SKM-1 (cell line): ENCODE measurements around the gene GRAMD1A.
"Not testable (repeated sequence)": the region's sequence is repeated elsewhere in the genome, so short reads cannot be mapped to it uniquely, and the experiment has no call there.

Source experiments
- DNase-seq: peaks from one replicate; lab custom pipeline; 2025; ENCODE audit not compliant: unreplicated experiment; lab: John Stamatoyannopoulos, UW

Gene GRAMD1A

GRCh38 chr19:35034588-35035382, 34.7 kb downstream of the GRAMD1A start:
- DNase-seq = no peak

GRCh38 chr19:35037716-35038622, 37.8 kb downstream of the GRAMD1A start:
- DNase-seq = no peak

GRCh38 chr19:35038623-35039512, 38.7 kb downstream of the GRAMD1A start:
- no peak for DNase-seq

DNA sequence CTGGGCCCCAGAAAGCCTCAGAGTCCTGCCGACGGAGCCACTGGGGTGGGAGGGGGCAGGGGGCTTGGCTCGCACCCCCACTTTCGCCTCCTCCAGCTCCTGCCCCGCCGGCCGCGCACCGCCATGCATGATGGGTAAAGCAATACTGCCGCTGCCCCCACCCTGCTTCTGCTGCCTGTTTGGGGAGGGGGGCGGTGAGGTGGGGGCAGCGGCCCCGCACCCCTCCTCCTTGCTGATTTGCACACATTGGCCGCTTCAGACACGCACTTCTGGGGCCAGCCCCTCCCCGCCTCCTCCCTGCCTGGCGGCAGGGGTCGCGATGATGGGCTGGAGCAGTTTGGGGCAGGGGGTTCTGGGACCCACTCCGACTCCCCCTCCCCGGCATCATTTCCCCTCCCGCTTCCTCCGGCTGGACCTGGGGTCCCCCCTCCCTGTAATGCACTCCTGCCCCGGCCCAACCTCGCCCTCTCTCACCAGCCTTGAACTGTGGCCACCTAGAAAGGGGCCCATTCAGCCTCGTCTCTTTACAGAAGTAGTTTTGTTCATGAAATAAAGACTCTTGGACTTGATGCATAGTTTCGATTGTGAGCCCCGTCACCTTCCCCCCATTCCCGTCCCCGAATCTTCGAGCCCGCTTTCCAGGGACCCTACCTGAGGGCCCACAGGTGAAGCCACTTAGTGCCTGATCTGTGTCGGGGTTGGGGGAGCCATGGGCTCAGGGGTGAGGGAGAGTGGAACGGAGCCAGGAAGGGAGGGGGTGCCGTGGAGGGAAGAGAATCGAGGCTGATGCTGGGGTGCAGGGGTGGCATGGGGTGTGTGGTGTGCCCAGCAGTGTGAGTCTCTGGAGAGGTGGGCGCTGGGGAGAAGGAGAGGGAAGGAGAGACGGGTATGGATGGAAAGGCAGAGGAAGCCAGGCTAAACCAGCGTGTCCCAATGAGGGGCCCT, 40.0 kb downstream of the GRAMD1A start:
- no peak for DNase-seq

DNA sequence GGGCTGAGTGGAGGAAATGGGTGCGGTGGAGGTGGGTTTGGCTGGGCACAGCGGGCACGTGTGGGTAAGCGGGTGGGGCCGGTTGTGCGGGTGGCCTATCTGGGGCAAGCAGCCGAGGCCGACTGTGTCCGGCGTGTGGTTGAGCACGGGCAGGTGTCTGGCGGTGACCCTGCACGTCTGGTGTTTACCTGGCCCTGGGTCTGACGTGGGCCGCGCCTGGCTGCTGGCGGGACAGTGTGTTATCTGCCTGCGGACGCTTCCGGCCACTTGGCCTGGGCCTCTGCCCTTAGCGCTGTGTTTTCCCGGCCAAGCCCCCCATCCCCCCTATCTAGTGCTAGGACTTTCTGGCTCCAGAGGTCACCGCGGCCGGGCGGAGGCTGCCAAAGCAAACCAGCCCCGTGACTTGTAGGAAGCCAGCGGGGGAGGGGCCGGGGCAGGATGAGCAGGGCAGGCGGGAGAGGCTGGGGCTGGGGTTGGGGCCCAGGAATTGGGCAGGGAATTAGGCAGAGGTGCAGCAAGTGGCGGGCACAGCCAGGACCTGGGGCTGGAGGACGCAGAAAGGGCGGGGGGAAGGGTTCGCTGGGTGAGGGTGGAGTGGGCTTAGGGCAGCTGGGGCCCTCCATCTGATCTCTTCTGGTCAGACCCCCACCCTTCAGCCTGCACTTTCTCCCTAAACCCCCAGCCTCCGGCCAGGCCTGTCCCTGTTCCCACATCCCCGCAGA, 40.9 kb downstream of the GRAMD1A start:
- no peak for DNase-seq

DNA sequence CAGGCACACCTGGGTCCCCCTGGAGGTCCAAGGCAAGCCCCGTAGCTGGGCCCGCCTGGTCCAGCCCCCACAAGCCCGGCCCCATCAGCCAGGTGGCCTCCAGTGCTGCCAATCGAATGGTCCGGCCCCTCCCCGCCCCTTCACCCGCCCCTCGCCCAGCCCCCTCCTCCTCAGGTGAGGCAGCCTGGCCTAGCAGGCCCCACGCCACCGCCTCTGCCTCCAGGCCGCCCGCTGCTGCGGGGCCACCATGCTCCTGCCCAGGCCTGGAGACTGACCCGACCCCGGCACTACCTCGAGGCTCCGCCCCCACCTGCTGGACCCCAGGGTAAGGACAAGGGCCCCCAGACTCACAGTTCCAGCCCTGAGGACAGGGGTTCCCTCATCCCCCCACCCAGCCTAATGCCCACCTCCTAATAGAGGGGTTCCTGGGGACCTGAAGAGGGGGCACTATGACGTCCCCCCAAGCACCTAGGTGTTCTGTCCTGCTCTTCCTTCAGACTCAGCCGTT, 41.5 kb downstream of the GRAMD1A start, which contains the start of gene HPN:
HPN (plus strand) TSS at position 174 of the 508 bp plus-strand sequence. CDS start 786 bp downstream, outside the sequence.
- DNase-seq = no peak

DNA sequence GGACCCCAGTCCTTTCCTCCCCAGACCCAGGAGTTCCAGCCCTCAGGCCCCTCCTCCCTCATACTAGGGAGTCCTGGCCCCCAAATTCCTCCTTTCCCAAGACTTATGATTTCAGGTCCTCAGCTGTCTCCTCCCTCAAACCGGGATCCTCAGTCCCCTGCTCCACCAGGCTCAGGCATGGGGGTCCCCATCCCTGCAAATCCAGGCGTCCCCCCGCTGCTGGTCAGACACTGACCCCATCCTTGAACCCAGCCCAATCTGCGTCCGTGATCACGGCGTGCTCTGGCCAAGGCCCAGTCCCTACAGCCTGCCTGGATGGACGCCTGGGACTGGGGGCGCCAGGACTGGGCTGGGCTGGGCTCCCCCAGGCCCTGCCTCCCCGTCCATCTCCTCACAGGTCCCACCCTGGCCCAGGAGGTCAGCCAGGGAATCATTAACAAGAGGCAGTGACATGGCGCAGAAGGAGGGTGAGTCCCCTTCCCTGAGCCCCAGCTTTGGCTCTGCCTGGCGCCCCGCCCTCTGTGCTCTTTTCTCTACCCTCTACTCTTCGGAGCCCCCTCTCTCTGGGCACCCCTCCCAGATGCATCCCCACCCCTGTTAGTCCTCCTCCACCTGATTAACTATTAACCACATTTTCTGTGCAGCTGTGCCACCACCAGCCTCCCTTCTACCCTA, 42.1 kb downstream of the GRAMD1A start:
- DNase-seq = no peak

DNA sequence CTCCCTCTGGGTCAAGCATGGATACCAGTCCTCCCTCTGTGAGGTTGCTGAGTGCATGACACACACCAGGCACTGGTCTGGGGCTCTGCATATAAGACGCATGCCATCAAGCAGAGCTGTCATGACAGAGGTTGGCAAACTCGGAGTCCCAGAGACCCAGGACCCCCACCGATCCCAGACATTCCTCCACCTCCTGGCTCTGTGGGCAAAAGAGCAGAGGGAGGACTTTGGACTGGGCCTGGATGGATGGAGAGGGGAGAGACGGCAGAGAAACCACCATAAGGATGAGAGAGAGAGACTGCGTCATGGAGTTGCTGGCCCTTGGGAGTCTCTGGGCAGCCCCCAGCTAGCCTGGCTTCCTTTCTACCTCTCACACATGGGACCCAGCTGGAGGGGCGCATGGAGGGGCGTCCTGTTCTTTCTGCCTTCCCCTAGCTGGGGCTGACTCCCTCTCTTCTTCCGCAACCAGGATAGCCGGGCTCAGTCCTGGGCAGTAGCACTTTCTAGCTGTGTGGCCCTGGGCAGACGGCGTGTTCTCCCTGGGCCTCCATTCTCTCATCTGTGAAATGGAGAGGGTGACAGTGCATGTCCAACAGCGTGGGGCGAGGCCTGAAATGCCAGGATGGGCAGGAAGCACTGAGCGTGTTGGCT, 43.0 kb downstream of the GRAMD1A start:
- no peak for DNase-seq

DNA sequence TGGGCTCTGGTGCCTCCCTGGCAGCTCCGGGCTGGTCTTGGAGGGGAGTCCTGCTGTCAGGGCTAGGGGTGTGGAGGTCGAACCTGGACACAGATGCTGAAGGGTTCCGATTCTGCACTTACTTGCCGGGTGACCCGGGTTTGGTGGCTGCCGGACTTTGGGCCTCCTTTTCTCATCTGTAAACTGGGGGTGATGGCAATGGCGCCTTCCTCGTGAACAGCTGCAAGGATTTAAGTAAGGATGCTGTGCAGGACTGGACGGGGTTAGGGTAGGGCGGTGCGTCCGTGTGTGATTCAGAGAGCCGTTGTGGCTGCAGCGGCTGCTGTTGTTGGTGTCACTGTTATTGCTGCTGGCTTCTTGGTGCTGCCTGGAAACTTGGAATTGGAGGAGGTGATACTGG, 43.8 kb downstream of the GRAMD1A start:
- no peak for DNase-seq

- DNase-seq = no peak
These were observed 44.4 kb downstream of the GRAMD1A start for GRCh38 chr19:35044317-35045117.

GRCh38 chr19:35045667-35046300, 45.7 kb downstream of the GRAMD1A start:
- DNase-seq = peak; percentile 33

DNA sequence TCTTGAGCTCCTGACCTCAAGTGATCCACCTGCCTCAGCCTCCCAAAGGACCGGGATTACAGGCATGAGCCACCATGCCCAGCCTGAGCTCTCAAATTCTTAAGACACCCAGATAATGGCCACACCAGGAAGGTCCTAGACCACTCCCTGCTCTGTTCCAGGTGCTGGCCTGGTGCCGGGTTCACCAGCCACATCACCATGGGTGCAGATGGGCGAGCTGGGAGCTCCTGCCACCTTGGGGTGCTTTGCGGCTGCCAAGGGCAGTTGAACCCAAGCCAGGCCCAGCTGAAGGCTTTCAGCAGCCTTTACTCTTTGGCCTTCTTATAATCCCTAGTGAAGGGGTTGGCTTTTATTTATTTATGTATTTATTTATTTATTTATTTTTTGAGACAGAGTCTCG, 46.3 kb downstream of the GRAMD1A start:
- DNase-seq = no peak

GRCh38 chr19:35048911-35049411, 48.8 kb downstream of the GRAMD1A start:
- no peak for DNase-seq

DNA sequence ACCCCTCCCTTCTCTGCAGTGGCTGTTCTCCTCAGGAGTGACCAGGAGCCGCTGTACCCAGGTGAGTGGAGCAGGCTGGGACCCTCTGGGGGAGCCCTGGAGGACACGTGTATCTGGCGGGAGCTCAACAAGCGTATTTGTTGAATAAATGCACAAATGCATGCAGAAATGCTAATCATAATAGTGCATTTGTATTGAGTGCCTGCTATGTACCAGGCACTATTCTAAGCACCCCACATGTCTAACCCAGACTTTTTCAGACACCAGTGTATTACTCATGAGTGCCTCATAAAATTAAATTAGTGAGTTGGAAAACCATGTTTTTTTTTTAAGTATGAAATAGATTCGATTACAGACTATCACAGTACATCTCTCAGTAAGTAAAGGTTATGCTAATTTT, 49.3 kb downstream of the GRAMD1A start:
- no peak for DNase-seq

DNA sequence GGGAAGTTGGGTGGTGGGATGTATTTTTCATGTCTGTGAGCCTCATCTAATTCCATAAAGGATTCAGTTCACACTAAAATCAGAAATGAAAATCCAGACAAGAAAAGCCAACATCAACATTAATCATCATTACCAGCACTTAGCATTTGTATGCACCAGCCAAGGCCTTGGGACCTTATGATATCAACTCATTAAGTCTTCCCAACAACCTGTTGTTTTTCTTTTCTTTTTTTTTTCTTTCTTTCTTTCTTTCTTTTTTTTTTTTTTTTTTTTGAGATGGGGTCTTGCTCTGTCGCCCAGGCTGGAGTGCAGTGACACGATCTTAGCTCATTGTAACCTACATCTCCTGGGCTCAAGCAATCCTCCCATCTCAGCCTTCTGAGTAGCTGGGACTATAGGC, 50.5 kb downstream of the GRAMD1A start:
- DNase-seq = not testable (repeated sequence)

DNA sequence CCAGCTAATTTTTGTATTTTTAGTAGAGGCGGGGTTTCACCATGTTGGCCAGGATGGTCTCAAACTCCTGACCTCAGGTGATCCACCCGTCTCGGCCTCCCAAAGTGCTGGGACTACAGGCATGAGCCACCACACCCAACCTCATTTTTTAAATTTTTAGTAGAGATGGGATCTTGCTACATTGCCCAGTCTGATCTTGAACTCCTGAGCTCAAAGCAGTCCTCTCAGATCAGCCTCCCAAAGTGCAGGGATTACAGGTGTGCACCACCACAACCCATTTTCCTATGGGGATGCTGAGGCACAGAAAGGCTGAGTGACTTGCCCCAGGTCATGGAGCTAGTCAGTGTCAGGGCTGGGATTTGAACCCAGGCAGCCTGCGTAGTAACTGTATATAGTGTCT, 51.1 kb downstream of the GRAMD1A start:
- not testable (repeated sequence) for DNase-seq
